ENCODE data around the gene LTB4R2. TPM values are rescaled to one million over a fixed set of nuclear protein-coding genes. Genes with fewer than 3 reads are reported as not detected.

LTB4R2 gene
- total and polyA plus RNA-seq, 2 of the 8 experiments (the other 6 are each of a cell fraction or from before 2014, with no cell fraction given) = 5.3 to 6.7 TPM

Small RNA genes lying within 50 kb of the gene (small RNA-seq; reads per million reads assigned to genes)
- not detected for gene RF00026 (ENCODE audit: insufficient read depth)

Other genes starting within 250 kb of the LTB4R2 start
Only the 30 nearest of the 33 such genes appear.
- 63.6 and 67.2 TPM in 2 replicates for gene DCAF11, start 195.4 kb upstream of the LTB4R2 start, total RNA-seq (2021; fragmentation: NEBNext Ultra II Directional; extraction: Animal tissue kit (Norgen Biotek cat#: 25700))
- 60.4 and 74.6 TPM in 2 replicates for gene DCAF11, start 195.4 kb upstream of the LTB4R2 start, polyA plus RNA-seq (2011; rRNA removed)
- 1.1 TPM in 2 replicates for gene NRL, start 195.2 kb upstream of the LTB4R2 start, total RNA-seq (2021; fragmentation: NEBNext Ultra II Directional; extraction: Animal tissue kit (Norgen Biotek cat#: 25700))
- gene NRL, start 195.2 kb upstream of the LTB4R2 start, polyA plus RNA-seq (2011; rRNA removed) = 2.1 and 2.2 TPM in 2 replicates
- 0.33 and 0.76 TPM in 2 replicates for gene FITM1, start 179.5 kb upstream of the LTB4R2 start, total RNA-seq (2021; fragmentation: NEBNext Ultra II Directional; extraction: Animal tissue kit (Norgen Biotek cat#: 25700))
- gene FITM1, start 179.5 kb upstream of the LTB4R2 start, polyA plus RNA-seq (2011; rRNA removed) = 0.53 and 0.80 TPM in 2 replicates
- gene PSME1, start 173.9 kb upstream of the LTB4R2 start, total RNA-seq (2021; fragmentation: NEBNext Ultra II Directional; extraction: Animal tissue kit (Norgen Biotek cat#: 25700)) = 85.9 and 91.7 TPM in 2 replicates
- 57.4 and 74.9 TPM in 2 replicates for gene PSME1, start 173.9 kb upstream of the LTB4R2 start, polyA plus RNA-seq (2011; rRNA removed)
- 36.9 and 38.4 TPM in 2 replicates for gene EMC9, start 168.5 kb upstream of the LTB4R2 start, total RNA-seq (2021; fragmentation: NEBNext Ultra II Directional; extraction: Animal tissue kit (Norgen Biotek cat#: 25700))
- 47.2 and 60.1 TPM in 2 replicates for gene EMC9, start 168.5 kb upstream of the LTB4R2 start, polyA plus RNA-seq (2011; rRNA removed)
- 111 and 118 TPM in 2 replicates for gene PSME2, start 163.5 kb upstream of the LTB4R2 start, total RNA-seq (2021; fragmentation: NEBNext Ultra II Directional; extraction: Animal tissue kit (Norgen Biotek cat#: 25700))
- 71.8 and 76.8 TPM in 2 replicates for gene PSME2, start 163.5 kb upstream of the LTB4R2 start, polyA plus RNA-seq (2011; rRNA removed)
- gene RNF31, start 162.6 kb upstream of the LTB4R2 start, total RNA-seq (2021; fragmentation: NEBNext Ultra II Directional; extraction: Animal tissue kit (Norgen Biotek cat#: 25700)) = 57.8 and 72.0 TPM in 2 replicates
- gene RNF31, start 162.6 kb upstream of the LTB4R2 start, polyA plus RNA-seq (2011; rRNA removed) = 17.5 and 40.6 TPM in 2 replicates
- gene IRF9, start 148.9 kb upstream of the LTB4R2 start, total RNA-seq (2021; fragmentation: NEBNext Ultra II Directional; extraction: Animal tissue kit (Norgen Biotek cat#: 25700)) = 11.1 and 11.4 TPM in 2 replicates
- 13.2 and 13.3 TPM in 2 replicates for gene IRF9, start 148.9 kb upstream of the LTB4R2 start, polyA plus RNA-seq (2011; rRNA removed)
- gene REC8, start 138.1 kb upstream of the LTB4R2 start, total RNA-seq (2021; fragmentation: NEBNext Ultra II Directional; extraction: Animal tissue kit (Norgen Biotek cat#: 25700)) = 25.8 and 28.5 TPM in 2 replicates
- gene REC8, start 138.1 kb upstream of the LTB4R2 start, polyA plus RNA-seq (2011; rRNA removed) = 9.8 and 19.1 TPM in 2 replicates
- 108 and 109 TPM in 2 replicates for gene IPO4, start 121.3 kb upstream of the LTB4R2 start, total RNA-seq (2021; fragmentation: NEBNext Ultra II Directional; extraction: Animal tissue kit (Norgen Biotek cat#: 25700))
- 55.5 and 80.6 TPM in 2 replicates for gene IPO4, start 121.3 kb upstream of the LTB4R2 start, polyA plus RNA-seq (2011; rRNA removed)
- 22.2 and 25.3 TPM in 2 replicates for gene TM9SF1, start 114.7 kb upstream of the LTB4R2 start, total RNA-seq (2021; fragmentation: NEBNext Ultra II Directional; extraction: Animal tissue kit (Norgen Biotek cat#: 25700))
- 24.6 and 29.2 TPM in 2 replicates for gene TM9SF1, start 114.7 kb upstream of the LTB4R2 start, polyA plus RNA-seq (2011; rRNA removed)
- gene TSSK4, start 104.4 kb upstream of the LTB4R2 start, total RNA-seq (2021; fragmentation: NEBNext Ultra II Directional; extraction: Animal tissue kit (Norgen Biotek cat#: 25700)) = 0.28 TPM in 1 of 2 replicates, not detected in the other
- gene TSSK4, start 104.4 kb upstream of the LTB4R2 start, polyA plus RNA-seq (2011; rRNA removed) = 0.05 TPM in 1 of 2 replicates, not detected in the other
- 32.9 and 36.4 TPM in 2 replicates for gene CHMP4A, start 96.7 kb upstream of the LTB4R2 start, total RNA-seq (2021; fragmentation: NEBNext Ultra II Directional; extraction: Animal tissue kit (Norgen Biotek cat#: 25700))
- gene CHMP4A, start 96.7 kb upstream of the LTB4R2 start, polyA plus RNA-seq (2011; rRNA removed) = 23.4 and 37.6 TPM in 2 replicates
- gene MDP1, start 94.1 kb upstream of the LTB4R2 start, total RNA-seq (2021; fragmentation: NEBNext Ultra II Directional; extraction: Animal tissue kit (Norgen Biotek cat#: 25700)) = 14.3 and 17.7 TPM in 2 replicates
- 25.3 and 32.2 TPM in 2 replicates for gene MDP1, start 94.1 kb upstream of the LTB4R2 start, polyA plus RNA-seq (2011; rRNA removed)
- 241 and 253 TPM in 2 replicates for gene NEDD8, start 77.8 kb upstream of the LTB4R2 start, total RNA-seq (2021; fragmentation: NEBNext Ultra II Directional; extraction: Animal tissue kit (Norgen Biotek cat#: 25700))
- gene NEDD8, start 77.8 kb upstream of the LTB4R2 start, polyA plus RNA-seq (2011; rRNA removed) = 196 and 317 TPM in 2 replicates
- 85.3 and 88.3 TPM in 2 replicates for gene GMPR2, start 77.2 kb upstream of the LTB4R2 start, total RNA-seq (2021; fragmentation: NEBNext Ultra II Directional; extraction: Animal tissue kit (Norgen Biotek cat#: 25700))
- 52.9 and 61.6 TPM in 2 replicates for gene GMPR2, start 77.2 kb upstream of the LTB4R2 start, polyA plus RNA-seq (2011; rRNA removed)
- 31.0 and 36.7 TPM in 2 replicates for gene TINF2, start 67.5 kb upstream of the LTB4R2 start, total RNA-seq (2021; fragmentation: NEBNext Ultra II Directional; extraction: Animal tissue kit (Norgen Biotek cat#: 25700))
- 23.5 and 31.7 TPM in 2 replicates for gene TINF2, start 67.5 kb upstream of the LTB4R2 start, polyA plus RNA-seq (2011; rRNA removed)
- 2.0 and 2.2 TPM in 2 replicates for gene TGM1, start 47.0 kb upstream of the LTB4R2 start, total RNA-seq (2021; fragmentation: NEBNext Ultra II Directional; extraction: Animal tissue kit (Norgen Biotek cat#: 25700))
- gene TGM1, start 47.0 kb upstream of the LTB4R2 start, polyA plus RNA-seq (2011; rRNA removed) = 1.8 and 4.1 TPM in 2 replicates
- gene RABGGTA, start 38.5 kb upstream of the LTB4R2 start, total RNA-seq (2021; fragmentation: NEBNext Ultra II Directional; extraction: Animal tissue kit (Norgen Biotek cat#: 25700)) = 16.0 and 16.9 TPM in 2 replicates
- gene RABGGTA, start 38.5 kb upstream of the LTB4R2 start, polyA plus RNA-seq (2011; rRNA removed) = 49.8 and 65.1 TPM in 2 replicates
- gene DHRS1, start 10.4 kb upstream of the LTB4R2 start, total RNA-seq (2021; fragmentation: NEBNext Ultra II Directional; extraction: Animal tissue kit (Norgen Biotek cat#: 25700)) = 8.8 and 13.4 TPM in 2 replicates
- 31.7 and 40.2 TPM in 2 replicates for gene DHRS1, start 10.4 kb upstream of the LTB4R2 start, polyA plus RNA-seq (2011; rRNA removed)
- gene NOP9, start 10.3 kb upstream of the LTB4R2 start, total RNA-seq (2021; fragmentation: NEBNext Ultra II Directional; extraction: Animal tissue kit (Norgen Biotek cat#: 25700)) = 34.8 and 39.3 TPM in 2 replicates
- 17.8 and 22.4 TPM in 2 replicates for gene NOP9, start 10.3 kb upstream of the LTB4R2 start, polyA plus RNA-seq (2011; rRNA removed)
- not detected in 2 replicates for gene CIDEB, start 2.2 kb upstream of the LTB4R2 start, total RNA-seq (2021; fragmentation: NEBNext Ultra II Directional; extraction: Animal tissue kit (Norgen Biotek cat#: 25700))
- 0.09 and 0.11 TPM in 2 replicates for gene CIDEB, start 2.2 kb upstream of the LTB4R2 start, polyA plus RNA-seq (2011; rRNA removed)
- gene LTB4R, start 1.4 kb downstream of the LTB4R2 start, total RNA-seq (2021; fragmentation: NEBNext Ultra II Directional; extraction: Animal tissue kit (Norgen Biotek cat#: 25700)) = 4.1 and 6.8 TPM in 2 replicates
- gene LTB4R, start 1.4 kb downstream of the LTB4R2 start, polyA plus RNA-seq (2011; rRNA removed) = 6.7 and 9.7 TPM in 2 replicates
- gene ADCY4, start 24.9 kb downstream of the LTB4R2 start, total RNA-seq (2021; fragmentation: NEBNext Ultra II Directional; extraction: Animal tissue kit (Norgen Biotek cat#: 25700)) = 0.35 and 0.69 TPM in 2 replicates
- gene ADCY4, start 24.9 kb downstream of the LTB4R2 start, polyA plus RNA-seq (2011; rRNA removed) = 0.27 and 0.57 TPM in 2 replicates
- 0.39 and 0.55 TPM in 2 replicates for gene RIPK3, start 29.9 kb downstream of the LTB4R2 start, total RNA-seq (2021; fragmentation: NEBNext Ultra II Directional; extraction: Animal tissue kit (Norgen Biotek cat#: 25700))
- gene RIPK3, start 29.9 kb downstream of the LTB4R2 start, polyA plus RNA-seq (2011; rRNA removed) = 0.20 and 0.24 TPM in 2 replicates
- 47.3 and 51.2 TPM in 2 replicates for gene NFATC4, start 58.0 kb downstream of the LTB4R2 start, total RNA-seq (2021; fragmentation: NEBNext Ultra II Directional; extraction: Animal tissue kit (Norgen Biotek cat#: 25700))
- gene NFATC4, start 58.0 kb downstream of the LTB4R2 start, polyA plus RNA-seq (2011; rRNA removed) = 50.3 and 78.9 TPM in 2 replicates
- 18.3 and 19.6 TPM in 2 replicates for gene NYNRIN, start 88.9 kb downstream of the LTB4R2 start, total RNA-seq (2021; fragmentation: NEBNext Ultra II Directional; extraction: Animal tissue kit (Norgen Biotek cat#: 25700))
- gene NYNRIN, start 88.9 kb downstream of the LTB4R2 start, polyA plus RNA-seq (2011; rRNA removed) = 15.2 and 18.4 TPM in 2 replicates
- 0.52 and 0.54 TPM in 2 replicates for gene CBLN3, start 119.5 kb downstream of the LTB4R2 start, total RNA-seq (2021; fragmentation: NEBNext Ultra II Directional; extraction: Animal tissue kit (Norgen Biotek cat#: 25700))
- gene CBLN3, start 119.5 kb downstream of the LTB4R2 start, polyA plus RNA-seq (2011; rRNA removed) = 0.72 and 1.00 TPM in 2 replicates
- gene KHNYN, start 119.8 kb downstream of the LTB4R2 start, total RNA-seq (2021; fragmentation: NEBNext Ultra II Directional; extraction: Animal tissue kit (Norgen Biotek cat#: 25700)) = 22.1 and 22.3 TPM in 2 replicates
- 7.6 and 9.2 TPM in 2 replicates for gene KHNYN, start 119.8 kb downstream of the LTB4R2 start, polyA plus RNA-seq (2011; rRNA removed)
- 45.2 and 46.7 TPM in 2 replicates for gene SDR39U1, start 132.6 kb downstream of the LTB4R2 start, total RNA-seq (2021; fragmentation: NEBNext Ultra II Directional; extraction: Animal tissue kit (Norgen Biotek cat#: 25700))
- gene SDR39U1, start 132.6 kb downstream of the LTB4R2 start, polyA plus RNA-seq (2011; rRNA removed) = 98.8 and 104 TPM in 2 replicates